Gastrocnemius medialis (tissue), 4 donors: Measurements from ENCODE around the gene RASGEF1B. TPM values are rescaled to one million over a fixed set of nuclear protein-coding genes. Genes with fewer than 3 reads are reported as not detected.
A peak's percentile ranks its signal among the peaks of the same experiment; 100 is the strongest.
"Not testable (repeated sequence)": the region's sequence is repeated elsewhere in the genome, so short reads cannot be mapped to it uniquely, and the experiment has no call there.

Experiments used
- ATAC-seq, 2 donors: fragments of 150-250 bp; one replicate each; pipeline ENCODE4 v1.9.1; 2016
- DNase-seq, 2 donors: peaks; one replicate each; pipeline ENCODE4 v3.0.0-alpha.2; 2019
- H3K27ac ChIP-seq, 4 donors: fragments of 200-600 bp; sonication (generic); 1 replicate in 1 of 4; 2 replicates in 3 of 4; pipeline ENCODE4 v1.5.1; 2016 to 2018; ENCODE audit warnings: mild to moderate bottlenecking in 2 of 4, moderate library complexity in 1 of 4
- H3K27me3 ChIP-seq, 3 donors: fragments of 200-600 bp; sonication (generic) in 2 of 3; 1 replicate in 1 of 3; 2 replicates in 2 of 3; pipeline versions ENCODE4 v1.5.1 to v1.6.0; 2016 to 2019; ENCODE audit warnings: mild to moderate bottlenecking in 1 of 3, moderate library complexity in 1 of 3
- H3K36me3 ChIP-seq, 2 donors: fragments of 200-600 bp; sonication (generic) in 1 of 2; one replicate each; pipeline ENCODE4 v1.5.1; 2017 to 2018
- H3K4me1 ChIP-seq, 2 donors: fragments of 200-600 bp; sonication (generic) in 1 of 2; one replicate each; pipeline ENCODE4 v1.5.1; 2016 to 2017; ENCODE audit warnings: mild to moderate bottlenecking in 2 of 2
- H3K4me3 ChIP-seq, 4 donors: fragments of 200-600 bp; sonication (generic) in 3 of 4; 1 replicate in 1 of 4; 2 replicates in 3 of 4; pipeline ENCODE4 v1.5.1; 2016 to 2019; ENCODE audit warnings: mild to moderate bottlenecking in 2 of 4
- H3K9me3 ChIP-seq, 3 donors: fragments of 200-600 bp; sonication (generic) in 2 of 3; 1 replicate in 1 of 3; 2 replicates in 2 of 3; pipeline ENCODE4 v1.5.1; 2016 to 2019
- CTCF ChIP-seq, 5 experiments: fragments of 450-650 bp in 3 of 5; fragments of 200-600 bp in 2 of 5; sonication (generic) in 2 of 5; IDR thresholded peaks in 4 of 5; conservative IDR thresholded peaks in 1 of 5; 1 replicate in 4 of 5; 2 replicates in 1 of 5; pipeline ENCODE4 v1.5.1; 2016 to 2019; ENCODE audit warnings: antibody characterized with exemption in 5 of 5, mild to moderate bottlenecking in 3 of 5, moderate library complexity in 3 of 5
- POLR2A ChIP-seq, 2 donors: fragments of 450-650 bp; IDR thresholded peaks; one replicate each; pipeline ENCODE4 v1.6.1; 2017; ENCODE audit warnings: antibody characterized with exemption in 2 of 2, mild to moderate bottlenecking in 2 of 2, moderate library complexity in 2 of 2
- in situ Hi-C, 4 donors: fragments of 200-750 bp; cut with MboI; loops; one replicate each; pipeline versions ENCODE4 v1.15.0 to v1.8.0; 2017; ENCODE audit warnings: low sequenced_read_pairs in 4 of 4
- intact Hi-C: fragments of 100-400 bp; cut with DNase I; formaldehyde crosslinking; loops from one replicate; pipeline ENCODE4 v1.15.1; 2023; ENCODE audit warnings: low total_unique reads
- total RNA-seq, 4 donors: library from RNA; depleted of rRNA; stranded (reverse); fragments of >200 nt; gene quantifications; one replicate each; pipeline versions ENCODE4 v1.1.0 to v1.2.3, GENCODE V29; 2016

The RASGEF1B gene
- total RNA-seq, 4 donors from 2014 or later: 1.9 to 6.0 (median 5.2) TPM

GRCh38 chr4:81407726-81408125 is 64.0 kb downstream of the RASGEF1B start:
- in situ Hi-C loops: loop anchor here in 1 of 4 donors (10.0 kb wide), 1 partner anchor 867 kb away; no protein-coding TSS in a partner anchor

GRCh38 chr4:81406481-81406880 is 65.2 kb downstream of the RASGEF1B start:
- H3K27ac ChIP-seq, H3K27me3 ChIP-seq, H3K4me1 ChIP-seq, DNase-seq, H3K36me3 ChIP-seq, H3K9me3 ChIP-seq, H3K4me3 ChIP-seq: not testable (repeated sequence)
- peak in 1 of 2 donors; percentile 8 for ATAC-seq
- in situ Hi-C loops (loop anchor here in 1 of 4 donors (10.0 kb wide), 1 partner anchor 868 kb away; no protein-coding TSS in a partner anchor), intact Hi-C loops (loop anchor here (1.0 to 10.0 kb wide), 2 partner anchors 438 to 798 kb away; no protein-coding TSS in a partner anchor)

More at GRCh38 chr4:81407726-81408125, 64.0 kb downstream of the RASGEF1B start:
- TF ChIP-seq CTCF (IDR thresholded peaks at IDR 0.05 in 4 of 5, conservative IDR thresholded peaks at IDR 0.05 in 1 of 5): no peak
- TF ChIP-seq POLR2A (IDR thresholded peaks at IDR 0.05): no peak
- ATAC-seq (no peak), DNase-seq (no peak)
- H3K36me3 ChIP-seq: no peaks in the 10 kb centered on the region
- H3K4me3 ChIP-seq: no peak overlapping the region
- H3K4me1 ChIP-seq: no peaks in the 10 kb centered on the region
- intact Hi-C loops: loop anchor here (10.0 kb wide), 1 partner anchor 797 kb away; no protein-coding TSS in a partner anchor
- no peaks in the 10 kb centered on the region for H3K9me3 ChIP-seq
- no peak overlapping the region for H3K27ac ChIP-seq
- H3K27me3 ChIP-seq: no peaks in the 10 kb centered on the region

GRCh38 chr4:81405900-81406401 is 65.8 kb downstream of the RASGEF1B start:
- intact Hi-C loops (loop anchor here (1.0 to 10.0 kb wide), 3 partner anchors 438 to 863 kb away; no protein-coding TSS in a partner anchor), in situ Hi-C loops (loop anchor here in 1 of 4 donors (10.0 kb wide), 1 partner anchor 869 kb away; no protein-coding TSS in a partner anchor)
- no peaks in the 10 kb centered on the region for H3K9me3 ChIP-seq
- no peak overlapping the region for H3K27ac ChIP-seq
- ATAC-seq: peak; percentile 91 to 98
- no peaks in the 10 kb centered on the region for H3K4me1 ChIP-seq
- H3K36me3 ChIP-seq: no peaks in the 10 kb centered on the region
- peak overlapping the region in 2 of 4 donors; percentile 15 to 18 for H3K4me3 ChIP-seq
- peak in 1 of 2 donors; percentile 35 for DNase-seq
- no peaks in the 10 kb centered on the region for H3K27me3 ChIP-seq
- peak; percentile 61 to 77 (median 72) for TF ChIP-seq CTCF (IDR thresholded peaks at IDR 0.05 in 4 of 5, conservative IDR thresholded peaks at IDR 0.05 in 1 of 5)
- TF ChIP-seq POLR2A (IDR thresholded peaks at IDR 0.05): no peak

- intact Hi-C loops: loop anchor here (2.0 to 10.0 kb wide), 2 partner anchors 800 to 864 kb away; no protein-coding TSS in a partner anchor
- no peak overlapping the region for H3K27ac ChIP-seq
- H3K36me3 ChIP-seq: no peaks in the 10 kb centered on the region
- in situ Hi-C loops: loop anchor here in 1 of 4 donors (10.0 kb wide), 1 partner anchor 870 kb away; no protein-coding TSS in a partner anchor
- DNase-seq (no peak), ATAC-seq (no peak)
- no peaks in the 10 kb centered on the region for H3K4me1 ChIP-seq
- no peaks in the 10 kb centered on the region for H3K27me3 ChIP-seq
- no peak for TF ChIP-seq POLR2A (IDR thresholded peaks at IDR 0.05)
- no peak for TF ChIP-seq CTCF (IDR thresholded peaks at IDR 0.05 in 4 of 5, conservative IDR thresholded peaks at IDR 0.05 in 1 of 5)
- H3K4me3 ChIP-seq: no peak overlapping the region
- H3K9me3 ChIP-seq: no peaks in the 10 kb centered on the region
These were observed 67.0 kb downstream of the RASGEF1B start for GRCh38 chr4:81404741-81405140.

GRCh38 chr4:81404294-81404693 is 67.4 kb downstream of the RASGEF1B start:
- ATAC-seq: no peak
- Histone ChIP-seq H3K36me3 (no peaks in the 10 kb centered on the region), H3K9me3 (no peaks in the 10 kb centered on the region), H3K27me3 (no peaks in the 10 kb centered on the region), H3K4me1 (no peaks in the 10 kb centered on the region), H3K4me3 (no peak overlapping the region), H3K27ac (no peak overlapping the region)
- TF ChIP-seq CTCF (IDR thresholded peaks at IDR 0.05 in 4 of 5, conservative IDR thresholded peaks at IDR 0.05 in 1 of 5) (no peak), POLR2A (IDR thresholded peaks at IDR 0.05) (no peak)
- intact Hi-C loops: loop anchor here (2.0 to 10.0 kb wide), 2 partner anchors 801 to 865 kb away; no protein-coding TSS in a partner anchor
- in situ Hi-C loops: loop anchor here in 1 of 4 donors (10.0 kb wide), 1 partner anchor 871 kb away; no protein-coding TSS in a partner anchor
- DNase-seq: no peak
